HepG2 (cell line): Measurements from ENCODE around the gene SFI1. TPM values are rescaled to one million over a fixed set of nuclear protein-coding genes. Genes with fewer than 3 reads are reported as not detected.

Experiments used
- ATAD3A ChIP-seq: sonication (generic); formaldehyde crosslinking; IDR thresholded peaks from 2 replicates; pipeline ENCODE4 v1.4.0; 2020; ENCODE audit warnings: missing genetic modification reagents
- EP300 ChIP-seq, 3 experiments: sonication (generic) in 1 of 3; formaldehyde crosslinking in 1 of 3; IDR thresholded peaks; 2 replicates each; pipeline versions ENCODE4 v1.5.1 to v1.6.1; 2011 to 2020; ENCODE audit warnings: low read depth in 2 of 3, low read length in 2 of 3, borderline replicate concordance in 1 of 3, improper control_type of control experiment in 1 of 3, mild to moderate bottlenecking in 1 of 3, missing genetic modification reagents in 1 of 3, moderate library complexity in 1 of 3
- FOXK1 ChIP-seq: sonication (generic); formaldehyde crosslinking; IDR thresholded peaks from 2 replicates; pipeline ENCODE4 v1.4.0; 2020; ENCODE audit warnings: low read depth, missing genetic modification reagents, borderline replicate concordance
- HNF4G ChIP-seq, 2 experiments: sonication (generic) in 1 of 2; formaldehyde crosslinking in 1 of 2; IDR thresholded peaks; 2 replicates each; pipeline versions ENCODE4 v1.4.0 to v1.6.1; 2011 to 2020; ENCODE audit warnings: borderline replicate concordance in 2 of 2, low read depth in 2 of 2, mild to moderate bottlenecking in 2 of 2, low read length in 1 of 2, missing genetic modification reagents in 1 of 2, moderate library complexity in 1 of 2
- HNRNPL ChIP-seq: fragments of 200-400 bp; formaldehyde crosslinking; IDR thresholded peaks from 2 replicates; pipeline ENCODE4 v1.6.1; 2017; ENCODE audit warnings: mild to moderate bottlenecking, low read depth, low read length
- KDM3A ChIP-seq: IDR thresholded peaks from 2 replicates; pipeline ENCODE4 v1.6.1; 2018; ENCODE audit warnings: low read depth, missing compliant biosample characterization
- MYNN ChIP-seq: sonication (generic); formaldehyde crosslinking; IDR thresholded peaks from 2 replicates; pipeline ENCODE4 v1.4.0; 2020; ENCODE audit warnings: mild to moderate bottlenecking, low read depth, missing genetic modification reagents
- NFRKB ChIP-seq: fragments of 450-650 bp; IDR thresholded peaks from 2 replicates; pipeline ENCODE4 v1.6.1; 2017
- SMAD1 ChIP-seq: sonication (generic); formaldehyde crosslinking; IDR thresholded peaks from 2 replicates; pipeline ENCODE4 v1.4.0; 2020; ENCODE audit warnings: missing genetic modification reagents, low read depth, mild to moderate bottlenecking, borderline replicate concordance
- SMAD9 ChIP-seq: sonication (generic); formaldehyde crosslinking; IDR thresholded peaks from 2 replicates; pipeline ENCODE4 v1.5.1; 2020; ENCODE audit warnings: mild to moderate bottlenecking, missing genetic modification reagents
- ZFAT ChIP-seq: sonication (generic); formaldehyde crosslinking; conservative IDR thresholded peaks from 2 replicates; pipeline ENCODE4 v1.8.1; 2023; ENCODE audit warnings: missing genetic modification reagents, inconsistent platforms
- ZNF10 ChIP-seq: sonication (generic); formaldehyde crosslinking; IDR thresholded peaks from 2 replicates; pipeline ENCODE4 v1.4.0; 2020; ENCODE audit warnings: mild to moderate bottlenecking, low read depth, missing genetic modification reagents, borderline replicate concordance
- ZNF234 ChIP-seq: sonication (generic); formaldehyde crosslinking; conservative IDR thresholded peaks from 2 replicates; pipeline ENCODE4 v1.5.1; 2020; ENCODE audit warnings: mild to moderate bottlenecking, missing genetic modification reagents
- ZNF567 ChIP-seq: sonication (generic); formaldehyde crosslinking; IDR thresholded peaks from 2 replicates; pipeline ENCODE4 v1.8.1; 2023; ENCODE audit warnings: mild to moderate bottlenecking, missing genetic modification reagents, borderline replicate concordance
- ZNF572 ChIP-seq: sonication (generic); formaldehyde crosslinking; IDR thresholded peaks from 2 replicates; pipeline ENCODE4 v1.5.1; 2020; ENCODE audit warnings: mild to moderate bottlenecking, missing genetic modification reagents
- ZNF7 ChIP-seq: IDR thresholded peaks from 2 replicates; pipeline ENCODE4 v1.6.1; 2016; ENCODE audit warnings: missing biosample characterization, missing genetic modification reagents
- ZNF713 ChIP-seq: sonication (generic); formaldehyde crosslinking; IDR thresholded peaks from 2 replicates; pipeline ENCODE4 v1.4.0; 2020; ENCODE audit warnings: mild to moderate bottlenecking, missing genetic modification reagents
- polyA plus RNA-seq, 8 experiments: library from polyadenylated mRNA; depleted of rRNA in 3 of 8; stranded (reverse) in 7 of 8; unstranded in 1 of 8; fragments of >200 nt; fragmentation: Illumina TruSeq in 4 of 8; extraction: Trizol in 4 of 8; gene quantifications; 2 replicates each; pipeline versions ENCODE4 v1.2.1 to v1.2.3, GENCODE V29; 2011 to 2016; ENCODE audit warnings: low read depth in 4 of 8, missing spikeins in 1 of 8, mixed read lengths in 1 of 8; ENCODE audit not compliant: insufficient read depth in 1 of 8
- total RNA-seq, 5 experiments: library from RNA; depleted of rRNA; stranded (reverse); fragments of >200 nt; fragmentation: Illumina TruSeq; extraction: Trizol; gene quantifications; 2 replicates each; pipeline ENCODE4 v1.2.3, GENCODE V29; 2016; ENCODE audit warnings: low read depth in 1 of 5
- TF ChIP-seq, protein P1 (sequence below): sonication (generic); formaldehyde crosslinking; IDR thresholded peaks from 2 replicates; pipeline ENCODE4 v1.5.0; 2020; ENCODE audit warnings: mild to moderate bottlenecking, missing genetic modification reagents
- TF ChIP-seq, protein P2 (sequence below): sonication (generic); formaldehyde crosslinking; IDR thresholded peaks from 2 replicates; pipeline ENCODE4 v1.4.0; 2020; ENCODE audit warnings: missing genetic modification reagents, mild to moderate bottlenecking, borderline replicate concordance
- TF ChIP-seq, protein P3 (sequence below): sonication (generic); formaldehyde crosslinking; IDR thresholded peaks from 2 replicates; pipeline ENCODE4 v1.4.0; 2020; ENCODE audit warnings: mild to moderate bottlenecking, missing genetic modification reagents, borderline replicate concordance
- TF ChIP-seq, protein P4 (sequence below): IDR thresholded peaks from 2 replicates; pipeline ENCODE4 v1.6.1; 2012; ENCODE audit warnings: inconsistent platforms

SFI1 gene
- total and polyA plus RNA-seq, 2 of the 13 experiments (the other 11 are each of a cell fraction or from before 2014, with no cell fraction given): 20.5 to 40.1 TPM

DNA sequence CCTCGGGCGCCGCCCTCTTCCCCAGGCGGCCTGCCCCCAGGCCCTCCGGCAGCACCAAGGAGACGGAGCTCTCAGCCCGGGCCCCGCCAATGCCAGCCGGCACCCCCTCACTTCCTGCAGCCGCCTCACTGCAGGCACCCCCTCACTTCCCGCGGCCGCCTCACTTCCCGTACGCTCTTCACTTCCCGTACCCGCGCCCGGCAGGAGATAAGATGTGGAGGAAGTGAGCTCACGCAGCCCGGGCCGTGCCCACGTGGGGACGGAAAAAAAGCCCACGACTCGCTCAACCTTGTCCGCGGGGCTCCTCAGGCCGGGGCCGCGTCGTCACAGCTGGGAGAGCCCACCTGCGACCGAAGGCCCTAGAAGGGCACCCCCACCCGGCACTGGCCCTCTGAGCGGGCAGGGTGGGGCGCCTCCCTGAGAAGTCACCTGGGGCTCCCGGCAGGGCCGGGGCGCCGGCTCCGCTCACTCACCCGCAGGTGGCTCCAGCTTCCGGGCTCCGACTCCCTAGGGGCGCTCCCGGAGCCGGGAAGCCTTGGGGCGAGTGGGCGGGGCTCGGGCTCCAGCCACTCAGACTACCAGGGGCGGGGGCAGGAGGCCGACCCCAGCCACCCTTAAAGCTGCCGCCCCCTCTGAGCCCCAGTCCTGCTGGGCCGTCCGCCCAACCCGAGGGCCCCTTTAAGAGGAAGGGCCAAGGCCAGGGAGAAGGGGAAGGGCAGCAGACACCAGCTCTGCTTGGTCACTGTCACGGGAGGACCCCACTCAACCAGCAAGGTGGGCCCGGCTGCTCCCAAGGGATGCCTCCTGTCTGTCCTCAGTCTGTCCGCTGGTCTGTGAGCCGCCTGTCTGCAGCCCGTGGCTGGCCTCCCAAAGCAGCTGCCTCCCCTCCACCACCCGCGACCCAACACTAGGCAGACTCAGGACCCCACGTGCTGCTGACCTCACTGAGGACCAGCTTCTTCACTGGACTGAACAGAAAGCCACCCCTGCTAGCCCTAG, 134.3 kb downstream of the SFI1 start (continued):
- TF ChIP-seq, protein P1, sequence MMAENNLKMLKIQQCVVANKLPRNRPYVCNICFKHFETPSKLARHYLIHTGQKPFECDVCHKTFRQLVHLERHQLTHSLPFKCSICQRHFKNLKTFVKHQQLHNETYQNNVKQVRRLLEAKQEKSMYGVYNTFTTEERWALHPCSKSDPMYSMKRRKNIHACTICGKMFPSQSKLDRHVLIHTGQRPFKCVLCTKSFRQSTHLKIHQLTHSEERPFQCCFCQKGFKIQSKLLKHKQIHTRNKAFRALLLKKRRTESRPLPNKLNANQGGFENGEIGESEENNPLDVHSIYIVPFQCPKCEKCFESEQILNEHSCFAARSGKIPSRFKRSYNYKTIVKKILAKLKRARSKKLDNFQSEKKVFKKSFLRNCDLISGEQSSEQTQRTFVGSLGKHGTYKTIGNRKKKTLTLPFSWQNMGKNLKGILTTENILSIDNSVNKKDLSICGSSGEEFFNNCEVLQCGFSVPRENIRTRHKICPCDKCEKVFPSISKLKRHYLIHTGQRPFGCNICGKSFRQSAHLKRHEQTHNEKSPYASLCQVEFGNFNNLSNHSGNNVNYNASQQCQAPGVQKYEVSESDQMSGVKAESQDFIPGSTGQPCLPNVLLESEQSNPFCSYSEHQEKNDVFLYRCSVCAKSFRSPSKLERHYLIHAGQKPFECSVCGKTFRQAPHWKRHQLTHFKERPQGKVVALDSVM (CRISPR knock-in tag): no peak
- TF ChIP-seq ZFAT (CRISPR knock-in tag): no peak
- no peak for TF ChIP-seq EP300 (IDR thresholded peaks at IDR 0.05; ENCODE audit: low read depth in 2 of 2, low read length in 2 of 2)
- no peak for TF ChIP-seq EP300 (CRISPR knock-in tag; IDR thresholded peaks at IDR 0.05; ENCODE audit: borderline replicate concordance)
- TF ChIP-seq HNRNPL: no peak
- TF ChIP-seq NFRKB: no peak
- no peak for TF ChIP-seq ZNF713
- no peak for TF ChIP-seq ZNF10
- no peak for TF ChIP-seq FOXK1 (CRISPR knock-in tag)
- TF ChIP-seq ZNF572 (CRISPR knock-in tag): 0 out of 2 replicates have a peak, but pooled peaks have one; percentile 54
- TF ChIP-seq, protein P2, sequence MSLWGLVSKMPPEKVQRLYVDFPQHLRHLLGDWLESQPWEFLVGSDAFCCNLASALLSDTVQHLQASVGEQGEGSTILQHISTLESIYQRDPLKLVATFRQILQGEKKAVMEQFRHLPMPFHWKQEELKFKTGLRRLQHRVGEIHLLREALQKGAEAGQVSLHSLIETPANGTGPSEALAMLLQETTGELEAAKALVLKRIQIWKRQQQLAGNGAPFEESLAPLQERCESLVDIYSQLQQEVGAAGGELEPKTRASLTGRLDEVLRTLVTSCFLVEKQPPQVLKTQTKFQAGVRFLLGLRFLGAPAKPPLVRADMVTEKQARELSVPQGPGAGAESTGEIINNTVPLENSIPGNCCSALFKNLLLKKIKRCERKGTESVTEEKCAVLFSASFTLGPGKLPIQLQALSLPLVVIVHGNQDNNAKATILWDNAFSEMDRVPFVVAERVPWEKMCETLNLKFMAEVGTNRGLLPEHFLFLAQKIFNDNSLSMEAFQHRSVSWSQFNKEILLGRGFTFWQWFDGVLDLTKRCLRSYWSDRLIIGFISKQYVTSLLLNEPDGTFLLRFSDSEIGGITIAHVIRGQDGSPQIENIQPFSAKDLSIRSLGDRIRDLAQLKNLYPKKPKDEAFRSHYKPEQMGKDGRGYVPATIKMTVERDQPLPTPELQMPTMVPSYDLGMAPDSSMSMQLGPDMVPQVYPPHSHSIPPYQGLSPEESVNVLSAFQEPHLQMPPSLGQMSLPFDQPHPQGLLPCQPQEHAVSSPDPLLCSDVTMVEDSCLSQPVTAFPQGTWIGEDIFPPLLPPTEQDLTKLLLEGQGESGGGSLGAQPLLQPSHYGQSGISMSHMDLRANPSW (CRISPR knock-in tag): no peak; the same call in 1 of the 2 replicates
- TF ChIP-seq KDM3A: no peak
- no peak for TF ChIP-seq HNF4G (IDR thresholded peaks at IDR 0.05; ENCODE audit: borderline replicate concordance, low read depth, low read length)
- TF ChIP-seq HNF4G (CRISPR knock-in tag; IDR thresholded peaks at IDR 0.05; ENCODE audit: borderline replicate concordance, low read depth): no peak
- no peak for TF ChIP-seq SMAD1 (CRISPR knock-in tag)
- TF ChIP-seq, protein P3, sequence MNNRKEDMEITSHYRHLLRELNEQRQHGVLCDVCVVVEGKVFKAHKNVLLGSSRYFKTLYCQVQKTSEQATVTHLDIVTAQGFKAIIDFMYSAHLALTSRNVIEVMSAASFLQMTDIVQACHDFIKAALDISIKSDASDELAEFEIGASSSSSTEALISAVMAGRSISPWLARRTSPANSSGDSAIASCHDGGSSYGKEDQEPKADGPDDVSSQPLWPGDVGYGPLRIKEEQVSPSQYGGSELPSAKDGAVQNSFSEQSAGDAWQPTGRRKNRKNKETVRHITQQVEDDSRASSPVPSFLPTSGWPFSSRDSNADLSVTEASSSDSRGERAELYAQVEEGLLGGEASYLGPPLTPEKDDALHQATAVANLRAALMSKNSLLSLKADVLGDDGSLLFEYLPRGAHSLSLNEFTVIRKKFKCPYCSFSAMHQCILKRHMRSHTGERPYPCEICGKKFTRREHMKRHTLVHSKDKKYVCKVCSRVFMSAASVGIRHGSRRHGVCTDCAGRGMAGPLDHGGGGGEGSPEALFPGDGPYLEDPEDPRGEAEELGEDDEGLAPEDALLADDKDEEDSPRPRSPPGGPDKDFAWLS (CRISPR knock-in tag): no peak
- no peak for TF ChIP-seq MYNN (CRISPR knock-in tag)
- TF ChIP-seq, protein P4, sequence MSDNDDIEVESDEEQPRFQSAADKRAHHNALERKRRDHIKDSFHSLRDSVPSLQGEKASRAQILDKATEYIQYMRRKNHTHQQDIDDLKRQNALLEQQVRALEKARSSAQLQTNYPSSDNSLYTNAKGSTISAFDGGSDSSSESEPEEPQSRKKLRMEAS: peak; percentile 79
- TF ChIP-seq ZNF7 (CRISPR knock-in tag): no peak
- no peak for TF ChIP-seq ATAD3A
- no peak for TF ChIP-seq SMAD9 (CRISPR knock-in tag)
- no peak for TF ChIP-seq ZNF567 (CRISPR knock-in tag)
- TF ChIP-seq ZNF234 (CRISPR knock-in tag): 0 out of 2 replicates have a peak, but pooled peaks have one; percentile 60
